Suprapubic skin (tissue), 4 donors: ENCODE results near the gene KCNT1. TPM values are rescaled to one million over a fixed set of nuclear protein-coding genes. Genes with fewer than 3 reads are reported as not detected.

Experiments
- DNase-seq, 2 donors: peaks; one replicate each; pipeline ENCODE4 v3.0.0-alpha.2; 2019; ENCODE audit warnings: low spot score in 2 of 2
- H3K27ac ChIP-seq: fragments of 200-600 bp; sonication (generic); one replicate; pipeline ENCODE4 v1.5.1; 2019
- H3K27me3 ChIP-seq: fragments of 200-600 bp; sonication (generic); one replicate; pipeline ENCODE4 v1.5.1; 2019
- H3K36me3 ChIP-seq: fragments of 200-600 bp; sonication (generic); one replicate; pipeline ENCODE4 v1.5.1; 2019
- H3K4me1 ChIP-seq: fragments of 200-600 bp; sonication (generic); one replicate; pipeline ENCODE4 v1.5.1; 2019
- H3K4me3 ChIP-seq: fragments of 200-600 bp; sonication (generic); one replicate; pipeline ENCODE4 v1.5.1; 2019; ENCODE audit warnings: mild to moderate bottlenecking
- H3K9me3 ChIP-seq: fragments of 200-600 bp; sonication (generic); one replicate; pipeline ENCODE4 v1.5.1; 2019
- EP300 ChIP-seq: sonication (generic); formaldehyde crosslinking; IDR thresholded peaks from one replicate; pipeline ENCODE4 v1.6.1; 2017; ENCODE audit warnings: antibody characterized with exemption
- POLR2A ChIP-seq, 2 donors: fragments of 450-650 bp; IDR thresholded peaks; one replicate each; pipeline ENCODE4 v1.6.1; 2017; ENCODE audit warnings: antibody characterized with exemption in 2 of 2, mild to moderate bottlenecking in 2 of 2, moderate library complexity in 2 of 2
- POLR2AphosphoS5 ChIP-seq, 3 donors: sonication (generic); formaldehyde crosslinking; IDR thresholded peaks; one replicate each; pipeline ENCODE4 v1.6.1; 2017; ENCODE audit warnings: antibody characterized with exemption in 3 of 3
- WGBS: methylation state at CpG from one replicate; pipeline ENCODE4 v1.1.5; 2018; 5-methylcytosine and 5-hydroxymethylcytosine counted together
- total RNA-seq, 4 donors: library from RNA; depleted of rRNA; stranded (reverse); fragments of >200 nt; gene quantifications; one replicate each; pipeline ENCODE4 v1.1.0, GENCODE V29; 2016
- TF ChIP-seq, protein P1 (sequence below), 2 donors: fragments of 200-600 bp in 1 of 2; fragments of 450-650 bp in 1 of 2; sonication (generic) in 1 of 2; IDR thresholded peaks; one replicate each; pipeline ENCODE4 v1.5.1; 2016 to 2019; ENCODE audit warnings: antibody characterized with exemption in 2 of 2, mild to moderate bottlenecking in 1 of 2, moderate library complexity in 1 of 2

Gene KCNT1
- total RNA-seq, 4 donors from 2014 or later: 0.10 to 0.23 TPM; not detected in 2

DNA sequence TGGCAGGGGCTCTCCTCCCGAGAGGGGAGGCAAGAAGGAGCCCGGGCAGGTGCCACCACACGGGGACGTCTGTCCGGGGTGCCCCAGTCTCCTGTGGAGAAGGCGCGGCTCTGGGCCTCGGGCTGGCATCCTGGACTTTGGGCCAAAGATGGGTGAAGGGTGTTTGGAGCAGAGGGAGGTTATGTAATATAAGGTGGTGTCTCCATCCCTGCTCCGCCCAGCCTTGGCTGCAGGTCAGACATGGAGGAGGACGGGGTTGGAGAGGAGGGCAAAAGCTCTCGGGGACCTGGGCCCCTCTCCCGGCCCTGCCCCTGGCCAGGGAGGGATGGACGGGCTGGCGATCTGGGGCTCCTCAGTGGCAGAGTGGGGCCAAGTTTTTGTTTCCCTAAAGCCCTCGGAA, 1.5 kb upstream of the KCNT1 start:
- Histone ChIP-seq H3K36me3 (no peaks in the 10 kb centered on the region), H3K4me1 (peaks cover 13% of the 10 kb centered on the region), H3K4me3 (no peak overlapping the region), H3K9me3 (no peaks in the 10 kb centered on the region), H3K27ac (no peak overlapping the region), H3K27me3 (peaks cover 69% of the 10 kb centered on the region)
- no peak for TF ChIP-seq EP300
- TF ChIP-seq POLR2AphosphoS5 (IDR thresholded peaks at IDR 0.05): no peak
- TF ChIP-seq, protein P1, sequence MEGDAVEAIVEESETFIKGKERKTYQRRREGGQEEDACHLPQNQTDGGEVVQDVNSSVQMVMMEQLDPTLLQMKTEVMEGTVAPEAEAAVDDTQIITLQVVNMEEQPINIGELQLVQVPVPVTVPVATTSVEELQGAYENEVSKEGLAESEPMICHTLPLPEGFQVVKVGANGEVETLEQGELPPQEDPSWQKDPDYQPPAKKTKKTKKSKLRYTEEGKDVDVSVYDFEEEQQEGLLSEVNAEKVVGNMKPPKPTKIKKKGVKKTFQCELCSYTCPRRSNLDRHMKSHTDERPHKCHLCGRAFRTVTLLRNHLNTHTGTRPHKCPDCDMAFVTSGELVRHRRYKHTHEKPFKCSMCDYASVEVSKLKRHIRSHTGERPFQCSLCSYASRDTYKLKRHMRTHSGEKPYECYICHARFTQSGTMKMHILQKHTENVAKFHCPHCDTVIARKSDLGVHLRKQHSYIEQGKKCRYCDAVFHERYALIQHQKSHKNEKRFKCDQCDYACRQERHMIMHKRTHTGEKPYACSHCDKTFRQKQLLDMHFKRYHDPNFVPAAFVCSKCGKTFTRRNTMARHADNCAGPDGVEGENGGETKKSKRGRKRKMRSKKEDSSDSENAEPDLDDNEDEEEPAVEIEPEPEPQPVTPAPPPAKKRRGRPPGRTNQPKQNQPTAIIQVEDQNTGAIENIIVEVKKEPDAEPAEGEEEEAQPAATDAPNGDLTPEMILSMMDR (IDR thresholded peaks at IDR 0.05): no peak
- TF ChIP-seq POLR2A (IDR thresholded peaks at IDR 0.05): no peak
- 53% methylated on average over 15 of the region's 15 CpGs for WGBS
- no peak for DNase-seq

DNA sequence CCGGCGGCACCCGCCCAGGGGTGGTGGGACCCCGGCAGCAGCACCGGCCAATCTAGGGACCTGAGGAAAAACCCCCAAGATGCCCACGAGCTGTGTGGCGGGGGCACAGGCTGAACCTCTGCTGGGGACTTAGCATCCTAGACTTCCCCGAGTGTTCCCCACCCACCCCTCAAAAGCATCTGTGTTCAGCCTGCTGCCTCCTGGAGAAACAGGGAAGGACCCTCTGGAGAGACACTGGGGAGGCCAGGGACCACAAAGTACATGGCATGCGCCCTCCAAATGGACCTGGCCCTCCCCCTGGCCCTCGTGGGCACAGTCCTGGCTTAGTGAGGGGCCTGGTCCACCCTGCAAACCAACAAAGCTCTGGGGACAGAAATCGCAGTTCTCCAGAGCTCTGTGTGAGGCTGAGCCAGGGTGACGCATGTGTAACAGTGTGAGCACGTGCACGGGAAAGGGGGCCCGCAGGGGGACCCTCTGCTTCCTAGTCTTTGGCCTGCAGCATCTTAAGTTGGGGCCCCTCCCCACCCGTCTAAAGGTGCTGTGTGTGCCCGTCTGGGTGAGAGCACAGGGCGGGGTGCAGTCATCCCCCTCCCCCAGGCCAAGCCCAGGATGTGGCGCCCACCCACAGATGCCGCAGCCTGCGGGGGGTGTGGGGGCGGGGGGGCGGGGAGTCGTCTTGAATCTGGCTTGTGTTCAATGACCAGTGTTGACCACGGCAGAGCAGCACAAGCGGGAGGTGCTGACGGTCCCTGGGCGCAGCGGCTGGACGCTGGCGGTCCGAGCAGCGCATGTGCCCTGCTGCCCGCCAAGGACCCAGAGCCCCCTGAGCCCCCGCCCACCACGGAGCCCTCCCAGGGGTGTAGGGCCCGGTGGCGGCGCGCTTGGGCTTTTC, 672 bp upstream of the KCNT1 start:
- peaks cover 13% of the 10 kb centered on the region for H3K4me1 ChIP-seq
- H3K27ac ChIP-seq: no peak overlapping the region
- WGBS: 9% methylated on average over 26 of the region's 40 CpGs
- H3K36me3 ChIP-seq: no peaks in the 10 kb centered on the region
- no peak for TF ChIP-seq EP300
- TF ChIP-seq, protein P1 (IDR thresholded peaks at IDR 0.05): no peak
- no peak for TF ChIP-seq POLR2A (IDR thresholded peaks at IDR 0.05)
- no peak for TF ChIP-seq POLR2AphosphoS5 (IDR thresholded peaks at IDR 0.05)
- H3K9me3 ChIP-seq: no peaks in the 10 kb centered on the region
- peak overlapping the region; percentile 23 for H3K4me3 ChIP-seq
- no peak for DNase-seq
- peaks cover 71% of the 10 kb centered on the region for H3K27me3 ChIP-seq

DNA sequence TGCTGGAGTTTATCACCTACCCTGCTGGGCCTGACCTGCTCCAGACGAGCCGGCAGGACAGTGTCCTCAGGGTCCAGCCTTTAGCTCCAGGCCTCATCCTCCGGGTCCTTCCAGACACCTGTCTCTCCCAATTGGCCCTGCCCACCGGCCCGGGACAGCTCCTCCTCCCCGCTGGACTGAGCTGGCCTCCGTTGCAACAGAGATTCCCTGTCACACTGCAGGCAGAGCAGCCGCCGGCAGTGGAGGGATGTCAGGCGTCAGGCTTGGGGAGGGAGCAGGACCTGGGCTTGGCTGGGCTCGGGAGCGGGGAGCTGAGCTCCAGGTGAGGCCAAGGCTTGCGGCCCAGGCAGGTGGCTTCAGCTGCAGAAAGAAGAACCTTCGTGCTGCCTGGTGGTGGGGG, 1.7 kb downstream of the KCNT1 start:
- 20% methylated on average over 3 of the region's 14 CpGs for WGBS
- no peak for DNase-seq
- TF ChIP-seq, protein P1 (IDR thresholded peaks at IDR 0.05): no peak
- TF ChIP-seq POLR2AphosphoS5 (IDR thresholded peaks at IDR 0.05): no peak
- TF ChIP-seq EP300: no peak
- no peak for TF ChIP-seq POLR2A (IDR thresholded peaks at IDR 0.05)
- H3K27ac ChIP-seq: no peak overlapping the region
- H3K9me3 ChIP-seq: no peaks in the 10 kb centered on the region
- H3K4me1 ChIP-seq: peaks cover 13% of the 10 kb centered on the region
- H3K36me3 ChIP-seq: no peaks in the 10 kb centered on the region
- H3K4me3 ChIP-seq: no peak overlapping the region
- peaks cover 80% of the 10 kb centered on the region for H3K27me3 ChIP-seq

DNA sequence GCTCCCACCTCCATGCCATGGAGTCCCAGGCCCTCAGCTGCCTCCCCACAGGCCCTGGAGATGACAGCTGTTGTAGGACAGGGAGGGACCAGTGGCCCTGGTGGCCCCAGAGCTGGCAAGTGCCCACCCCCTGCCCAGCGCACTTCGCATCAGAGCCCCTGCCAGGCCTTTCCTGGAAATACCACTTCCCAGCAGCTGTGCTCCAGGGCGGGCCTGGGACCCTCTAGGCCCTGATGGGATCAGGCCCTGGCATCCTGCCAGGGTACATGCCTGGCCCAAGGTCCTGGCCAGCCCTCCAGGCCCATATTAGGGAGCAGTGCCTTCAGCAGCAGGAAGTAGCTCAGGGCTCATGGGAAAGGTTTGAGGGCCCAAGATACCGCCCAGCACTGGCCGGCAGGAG, 2.5 kb downstream of the KCNT1 start:
- Histone ChIP-seq H3K36me3 (no peaks in the 10 kb centered on the region), H3K4me3 (no peak overlapping the region), H3K27me3 (peaks cover 82% of the 10 kb centered on the region), H3K4me1 (peaks cover 13% of the 10 kb centered on the region), H3K27ac (no peak overlapping the region), H3K9me3 (no peaks in the 10 kb centered on the region)
- WGBS: no CpG with 5 or more reads among the region's 5 CpGs
- DNase-seq: no peak
- TF ChIP-seq EP300 (no peak), POLR2A (IDR thresholded peaks at IDR 0.05) (no peak), POLR2AphosphoS5 (IDR thresholded peaks at IDR 0.05) (no peak)
- TF ChIP-seq, protein P1 (IDR thresholded peaks at IDR 0.05): no peak

DNA sequence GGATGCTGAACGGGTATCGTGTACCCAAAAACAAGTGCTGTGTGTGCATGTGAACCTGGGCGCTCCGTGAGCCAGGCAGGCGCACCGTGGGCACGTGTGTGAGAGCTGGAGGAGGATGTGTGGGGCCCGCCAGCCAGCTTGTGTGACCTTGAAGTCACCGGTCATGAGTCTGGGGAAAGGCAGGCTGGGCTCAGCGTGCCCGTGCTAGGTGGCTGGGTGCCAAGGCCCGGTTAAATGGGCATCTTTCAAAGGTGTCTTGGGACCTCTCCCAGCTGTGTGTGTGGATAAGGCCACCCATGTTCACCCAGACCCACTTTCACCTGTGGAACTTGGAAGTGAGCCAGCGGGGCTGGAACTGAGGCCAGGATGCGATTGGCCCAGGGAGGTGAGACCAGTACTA, 3.4 kb downstream of the KCNT1 start:
- H3K27ac ChIP-seq: no peak overlapping the region
- H3K9me3 ChIP-seq: no peaks in the 10 kb centered on the region
- H3K27me3 ChIP-seq: peaks cover 85% of the 10 kb centered on the region
- no peak for TF ChIP-seq POLR2AphosphoS5 (IDR thresholded peaks at IDR 0.05)
- TF ChIP-seq, protein P1 (IDR thresholded peaks at IDR 0.05): no peak
- no peak for TF ChIP-seq POLR2A (IDR thresholded peaks at IDR 0.05)
- no peak for TF ChIP-seq EP300
- H3K36me3 ChIP-seq: no peaks in the 10 kb centered on the region
- 62% methylated on average over 9 of the region's 14 CpGs for WGBS
- no peak for DNase-seq
- H3K4me1 ChIP-seq: peaks cover 13% of the 10 kb centered on the region
- no peak overlapping the region for H3K4me3 ChIP-seq
